Activated T-helper 1 cell treated with Interleukin-2 at 50 U/mL for 16 hours (primary cell): Measurements from ENCODE around the gene ATG7.
"Not testable (repeated sequence)": the region's sequence is repeated elsewhere in the genome, so short reads cannot be mapped to it uniquely, and the experiment has no call there.

ENCODE experiments used
- DNase-seq: peaks from one replicate; pipeline ENCODE4 v3.0.0-alpha.2; 2020; ENCODE audit warnings: low read depth

The ATG7 gene

DNA sequence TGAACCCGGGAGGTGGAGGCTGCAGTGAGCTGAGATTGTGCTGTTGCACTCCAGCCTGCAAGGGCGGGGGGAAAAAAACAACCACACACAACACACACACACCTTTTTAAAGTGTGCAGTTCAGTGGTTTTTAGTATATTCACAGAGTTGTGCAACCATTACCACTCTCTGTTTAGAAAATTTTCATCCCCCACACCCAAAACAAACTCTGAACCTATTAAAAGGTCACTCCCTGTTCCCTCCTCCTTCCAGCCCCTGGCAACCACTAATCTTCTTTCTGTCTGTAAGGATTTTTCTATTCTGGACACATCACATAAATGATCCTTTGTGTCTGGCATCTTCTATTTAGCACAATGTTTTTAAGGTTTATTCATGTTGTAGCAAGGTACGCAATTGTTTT is 159.1 kb downstream of the ATG7 start:
- no peak for DNase-seq

DNA sequence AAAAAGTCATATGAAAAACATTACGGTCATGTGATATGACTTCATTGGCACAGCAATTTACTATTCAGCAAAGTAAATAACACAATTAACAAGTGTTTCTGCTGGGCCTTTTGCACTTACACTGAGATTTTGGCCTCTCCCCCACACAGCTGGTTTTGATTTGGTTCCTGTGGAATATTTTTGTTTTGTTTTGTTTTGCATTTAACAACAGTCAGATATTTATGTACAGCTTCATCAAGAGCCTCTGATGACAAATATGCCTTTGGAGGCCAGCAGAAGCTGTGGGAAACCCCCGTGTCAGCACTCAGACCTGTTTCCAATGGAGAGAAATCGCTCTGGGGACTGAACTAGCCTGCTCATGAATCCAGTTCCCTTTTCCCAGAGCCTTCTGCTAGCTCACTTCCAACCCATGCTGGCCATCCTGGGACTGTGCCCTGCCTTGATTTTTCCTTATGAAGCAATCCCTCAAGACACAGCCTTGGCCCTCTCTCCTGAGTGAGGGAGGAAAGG is 161.9 kb downstream of the ATG7 start:
- no peak for DNase-seq

DNA sequence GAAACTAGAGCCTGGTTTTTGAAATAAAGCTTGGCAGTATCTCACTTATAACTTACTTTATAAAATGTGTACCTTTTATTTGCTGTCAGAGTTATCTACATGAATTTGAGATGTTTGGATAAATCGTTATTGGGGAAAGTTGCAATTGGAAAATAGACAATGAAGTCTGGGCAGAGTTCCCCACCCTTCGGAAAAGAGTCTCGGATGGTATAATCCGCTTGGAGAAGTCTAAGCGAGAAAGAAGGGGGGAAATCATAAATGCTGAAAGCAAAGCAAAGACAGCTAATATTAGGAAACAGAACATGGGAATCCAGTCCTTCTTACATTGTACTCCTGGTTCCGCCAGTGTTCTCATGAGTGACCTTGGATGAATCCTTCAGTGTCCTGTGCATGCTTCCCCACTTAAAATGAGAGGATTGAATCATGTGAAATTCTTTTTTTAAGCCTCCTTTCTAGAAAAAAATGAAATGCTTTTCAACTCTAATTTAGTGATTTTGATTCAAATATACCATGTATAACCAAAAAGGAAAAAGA is 162.4 kb downstream of the ATG7 start:
- DNase-seq, result no peak

DNA sequence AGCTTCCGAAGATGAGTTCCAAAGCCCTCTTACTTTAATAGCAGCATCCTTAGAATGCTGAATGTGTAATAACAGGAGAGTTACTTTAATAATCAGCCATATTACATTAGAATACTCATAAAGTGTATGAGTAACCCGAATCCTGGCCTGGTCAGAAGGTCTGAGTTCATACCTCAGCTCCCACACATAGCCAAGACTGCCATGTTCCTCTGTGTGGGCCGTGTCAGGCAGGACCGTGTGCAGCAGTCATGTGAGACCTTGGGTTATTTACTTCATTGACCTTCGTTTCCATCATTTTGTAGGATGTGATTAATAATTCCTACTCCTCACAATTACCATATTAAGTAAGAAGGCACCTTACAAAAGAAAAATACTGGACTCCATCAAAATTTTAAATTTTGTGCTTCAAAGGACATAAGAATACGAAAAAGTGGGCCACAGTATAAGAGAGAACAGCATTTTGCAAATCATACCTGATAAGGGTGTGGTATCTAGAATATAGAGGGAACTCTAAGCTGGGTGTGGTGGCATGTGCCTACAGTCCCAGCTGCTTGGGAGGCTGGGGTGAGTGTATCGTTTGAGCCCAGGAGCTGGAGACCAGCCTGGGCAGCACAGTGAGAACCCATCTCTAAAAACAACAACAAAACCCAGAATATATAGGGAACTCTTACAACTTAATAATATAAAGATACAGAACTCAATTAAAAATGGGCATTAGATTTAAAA is 163.4 kb downstream of the ATG7 start:
- no peak for DNase-seq

DNA sequence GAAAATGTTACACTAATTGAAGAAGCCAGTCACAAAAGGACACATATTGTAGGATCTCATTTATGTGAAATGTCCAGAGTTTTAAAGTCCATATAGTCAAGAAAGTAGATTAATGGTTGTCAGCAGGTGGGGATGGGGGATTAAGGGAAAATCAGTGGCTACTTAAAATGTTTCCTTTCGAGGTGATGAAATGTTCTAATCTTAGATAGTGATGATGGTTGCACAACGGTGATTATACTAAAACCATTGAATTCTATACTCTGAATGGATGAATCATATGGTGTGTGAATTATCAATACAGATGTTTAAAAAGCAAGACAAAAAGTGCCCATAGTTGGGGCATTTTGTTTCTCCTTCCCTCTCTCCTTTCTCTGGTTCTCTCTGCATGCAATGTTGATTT is 164.6 kb downstream of the ATG7 start:
- DNase-seq, result no peak

- no peak for DNase-seq
Measured at GRCh38 chr3:11437506-11437905, 165.3 kb downstream of the ATG7 start.

DNA sequence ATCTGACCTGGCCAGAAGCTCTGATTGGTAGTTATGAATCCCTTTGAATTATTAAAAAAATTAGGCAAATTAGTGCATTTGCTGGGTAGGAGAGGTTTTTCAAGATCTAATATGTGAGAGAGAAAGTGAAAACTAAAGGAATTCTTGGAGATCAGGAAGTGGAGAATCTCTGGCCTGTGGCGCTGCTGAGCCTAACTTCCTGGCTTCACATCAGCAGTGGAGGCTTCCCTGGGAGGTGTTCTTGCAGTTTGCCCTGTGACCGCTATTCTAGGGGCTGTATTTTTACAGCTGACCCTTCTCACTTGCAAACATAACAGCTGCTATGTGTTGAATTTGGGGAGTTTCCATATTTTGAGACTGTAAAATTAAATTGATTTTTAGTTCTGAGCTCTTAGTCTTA is 166.4 kb downstream of the ATG7 start:
- no peak for DNase-seq

GRCh38 chr3:11441346-11441745 is 169.1 kb downstream of the ATG7 start:
- DNase-seq, result not testable (repeated sequence)

GRCh38 chr3:11444404-11444803 is 172.2 kb downstream of the ATG7 start:
- DNase-seq, result no peak

GRCh38 chr3:11445193-11445592 is 173.0 kb downstream of the ATG7 start:
- not testable (repeated sequence) for DNase-seq

DNA sequence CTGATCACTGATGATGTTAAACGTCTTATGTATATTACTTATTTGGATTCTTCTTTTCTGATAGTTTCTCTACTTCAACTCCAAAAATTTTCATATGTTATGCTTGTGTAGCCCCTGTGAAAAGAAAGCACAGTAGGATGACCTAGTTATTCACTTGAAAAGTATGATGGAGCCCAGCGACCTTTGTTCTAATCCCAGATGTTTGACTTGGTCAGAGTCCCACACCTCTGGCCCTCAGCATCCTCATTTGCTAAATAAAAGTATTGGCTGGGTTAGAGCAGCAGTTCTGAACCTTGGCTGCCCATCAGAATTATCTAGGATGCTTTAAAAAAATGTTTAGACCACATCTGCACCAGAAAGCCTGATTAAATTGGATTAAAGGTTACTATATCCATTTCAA is 173.7 kb downstream of the ATG7 start:
- DNase-seq, result no peak

- DNase-seq, result no peak
Measured at GRCh38 chr3:11447584-11448200, 175.5 kb downstream of the ATG7 start.

GRCh38 chr3:11450015-11450414 is 177.8 kb downstream of the ATG7 start:
- DNase-seq, result no peak

- DNase-seq, result no peak
Measured at GRCh38 chr3:11452312-11452711, 180.1 kb downstream of the ATG7 start.

- DNase-seq, result no peak
Measured at GRCh38 chr3:11452885-11453847, 181.0 kb downstream of the ATG7 start.

GRCh38 chr3:11455956-11456355 is 183.8 kb downstream of the ATG7 start:
- no peak for DNase-seq

- no peak for DNase-seq
Measured at GRCh38 chr3:11457135-11457534, 184.9 kb downstream of the ATG7 start.

- no peak for DNase-seq
Measured at GRCh38 chr3:11459186-11459824, 187.1 kb downstream of the ATG7 start.

GRCh38 chr3:11461226-11461625 is 189.0 kb downstream of the ATG7 start:
- no peak for DNase-seq

- DNase-seq, result not testable (repeated sequence)
Measured at GRCh38 chr3:11462673-11463072, 190.5 kb downstream of the ATG7 start.

GRCh38 chr3:11463591-11463990 is 191.4 kb downstream of the ATG7 start:
- no peak for DNase-seq

GRCh38 chr3:11464356-11464755 is 192.2 kb downstream of the ATG7 start:
- DNase-seq, result no peak
